GM12865 (cell line): ENCODE results near the gene SLC25A21.
"Not testable (repeated sequence)": the region's sequence is repeated elsewhere in the genome, so short reads cannot be mapped to it uniquely, and the experiment has no call there.

Experiments
- DNase-seq: peaks from one replicate; pipeline ENCODE4 v3.0.0; 2010; ENCODE audit warnings: low read depth
- H3K4me3 ChIP-seq: 2 replicates; pipeline ENCODE4 v1.5.1; 2011; ENCODE audit warnings: mild to moderate bottlenecking, low read depth, low read length, control low read depth
- TF ChIP-seq, protein P1 (sequence below): IDR thresholded peaks from 2 replicates; pipeline ENCODE4 v1.5.1; 2011; ENCODE audit warnings: low read length, control low read depth, low read depth, inconsistent platforms; ENCODE audit not compliant: insufficient read depth; ENCODE audit errors: missing control alignments

SLC25A21 gene

DNA sequence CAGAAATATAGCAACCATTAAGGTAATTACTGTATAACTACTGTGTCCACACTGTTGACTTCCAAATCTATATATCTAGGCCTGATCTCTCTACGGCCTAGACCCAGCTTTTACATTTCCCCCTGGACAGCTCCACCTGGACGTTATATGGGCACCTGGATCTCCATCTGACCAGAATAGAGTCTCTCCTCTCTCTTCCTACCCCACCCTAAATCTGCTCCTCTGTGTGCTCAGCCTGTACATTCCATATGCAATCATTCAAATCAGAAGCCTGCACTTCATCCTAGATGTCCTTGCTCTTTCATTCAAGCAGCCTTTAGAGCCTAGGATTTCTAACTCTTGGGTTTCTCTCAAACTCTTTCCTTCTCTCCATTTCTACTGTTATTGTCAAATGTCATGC is 255.7 kb downstream of the SLC25A21 start:
- TF ChIP-seq, protein P1, sequence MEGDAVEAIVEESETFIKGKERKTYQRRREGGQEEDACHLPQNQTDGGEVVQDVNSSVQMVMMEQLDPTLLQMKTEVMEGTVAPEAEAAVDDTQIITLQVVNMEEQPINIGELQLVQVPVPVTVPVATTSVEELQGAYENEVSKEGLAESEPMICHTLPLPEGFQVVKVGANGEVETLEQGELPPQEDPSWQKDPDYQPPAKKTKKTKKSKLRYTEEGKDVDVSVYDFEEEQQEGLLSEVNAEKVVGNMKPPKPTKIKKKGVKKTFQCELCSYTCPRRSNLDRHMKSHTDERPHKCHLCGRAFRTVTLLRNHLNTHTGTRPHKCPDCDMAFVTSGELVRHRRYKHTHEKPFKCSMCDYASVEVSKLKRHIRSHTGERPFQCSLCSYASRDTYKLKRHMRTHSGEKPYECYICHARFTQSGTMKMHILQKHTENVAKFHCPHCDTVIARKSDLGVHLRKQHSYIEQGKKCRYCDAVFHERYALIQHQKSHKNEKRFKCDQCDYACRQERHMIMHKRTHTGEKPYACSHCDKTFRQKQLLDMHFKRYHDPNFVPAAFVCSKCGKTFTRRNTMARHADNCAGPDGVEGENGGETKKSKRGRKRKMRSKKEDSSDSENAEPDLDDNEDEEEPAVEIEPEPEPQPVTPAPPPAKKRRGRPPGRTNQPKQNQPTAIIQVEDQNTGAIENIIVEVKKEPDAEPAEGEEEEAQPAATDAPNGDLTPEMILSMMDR, result no peak
- no peak overlapping the region for H3K4me3 ChIP-seq
- DNase-seq, result no peak

- TF ChIP-seq, protein P1, result no peak
- H3K4me3 ChIP-seq, result no peak overlapping the region
- DNase-seq, result no peak
Observed at GRCh38 chr14:36915081-36915480, 257.3 kb downstream of the SLC25A21 start.

- TF ChIP-seq, protein P1, result no peak
- no peak for DNase-seq
Observed at GRCh38 chr14:36910578-36910977, 261.8 kb downstream of the SLC25A21 start.

DNA sequence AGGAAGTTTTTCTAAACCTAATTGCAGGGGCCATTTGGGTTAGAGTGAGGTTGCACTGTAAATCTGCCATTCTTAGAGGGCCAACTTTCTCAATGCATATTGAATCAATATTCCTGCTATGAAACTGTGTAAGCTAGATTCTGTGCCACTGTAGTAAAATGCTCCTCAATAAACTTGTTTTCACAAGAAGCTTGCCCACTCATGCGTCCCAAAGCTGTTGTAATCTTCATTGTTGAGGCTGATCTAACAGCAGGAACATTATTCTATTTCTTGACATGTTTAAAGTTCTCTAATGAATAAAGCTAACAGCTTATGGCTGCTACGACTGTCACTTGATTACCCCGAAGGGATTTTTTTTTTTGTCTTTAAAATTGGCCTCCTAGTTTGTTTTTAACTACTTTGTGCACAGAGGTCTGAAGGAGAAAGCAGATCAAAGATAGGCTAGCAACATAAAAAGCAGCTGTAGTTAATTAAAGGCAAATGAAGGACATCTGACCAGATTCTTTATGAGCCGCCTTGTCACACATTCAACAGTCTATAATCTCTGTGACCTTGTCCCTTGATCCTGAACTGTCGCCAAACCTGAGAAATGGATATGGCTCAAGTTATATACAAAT is 267.0 kb downstream of the SLC25A21 start:
- H3K4me3 ChIP-seq, result no peak overlapping the region
- no peak for DNase-seq
- TF ChIP-seq, protein P1, result no peak

More at GRCh38 chr14:36910578-36910977, 261.8 kb downstream of the SLC25A21 start:
- H3K4me3 ChIP-seq, result no peak overlapping the region

- H3K4me3 ChIP-seq, result no peak overlapping the region
- DNase-seq, result no peak
- TF ChIP-seq, protein P1, result no peak
Observed at GRCh38 chr14:36901861-36902260, 270.5 kb downstream of the SLC25A21 start.

- H3K4me3 ChIP-seq, result no peak overlapping the region
- TF ChIP-seq, protein P1, result no peak
- no peak for DNase-seq
Observed at GRCh38 chr14:36900846-36901245, 271.6 kb downstream of the SLC25A21 start.

DNA sequence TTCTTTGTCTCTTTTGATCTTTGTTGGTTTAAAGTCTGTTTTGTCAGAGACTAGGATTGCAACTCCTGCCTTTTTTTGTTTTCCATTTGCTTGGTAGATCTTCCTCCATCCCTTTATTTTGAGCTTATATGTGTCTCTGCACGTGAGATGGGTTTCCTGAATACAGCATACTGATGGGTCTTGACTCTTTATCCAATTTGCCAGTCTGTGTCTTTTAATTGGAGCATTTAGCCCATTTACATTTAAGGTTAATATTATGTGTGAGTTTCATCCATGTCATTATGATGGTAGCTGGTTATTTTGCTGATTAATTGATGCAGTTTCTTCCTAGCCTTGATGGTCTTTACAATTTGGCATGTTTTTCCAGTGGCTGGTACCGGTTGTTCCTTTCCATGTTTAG is 276.1 kb downstream of the SLC25A21 start:
- H3K4me3 ChIP-seq, DNase-seq: not testable (repeated sequence)
